ENCODE results near the gene PCED1A. TPM values are rescaled to one million over a fixed set of nuclear protein-coding genes. Genes with fewer than 3 reads are reported as not detected.

PCED1A gene
- total and polyA plus RNA-seq, 9 of the 15 experiments (the other 6 are each of a cell fraction or from before 2014, with no cell fraction given) = 1.5 to 11.5 (median 5.9) TPM

- TF ChIP-seq ZNF184 (CRISPR knock-in tag; IDR thresholded peaks at IDR 0.05) (no peak), TRIM24 (IDR thresholded peaks at IDR 0.05) (peak; percentile 68 to 85), TCF3 (CRISPR knock-in tag; IDR thresholded peaks at IDR 0.05) (peak; percentile 90), TEAD4 (IDR thresholded peaks at IDR 0.05; ENCODE audit: low read length) (peak; percentile 91), TEAD4 (CRISPR knock-in tag; IDR thresholded peaks at IDR 0.05; ENCODE audit: borderline replicate concordance) (no peak), CBFA2T3 (IDR thresholded peaks at IDR 0.05) (peak; percentile 91), CBFA2T2 (conservative IDR thresholded peaks at IDR 0.05) (peak; percentile 88), STAT5A (IDR thresholded peaks at IDR 0.05; ENCODE audit: borderline replicate concordance, low read length) (peak; percentile 74), KLF16 (IDR thresholded peaks at IDR 0.05) (0 out of 2 replicates have a peak, but pooled peaks have one; percentile 27), CEBPB (tag; IDR thresholded peaks at IDR 0.05) (peak; percentile 87), PRDM10 (IDR thresholded peaks at IDR 0.05; ENCODE audit: partially characterized antibody) (peak; percentile 47), TAL1 (IDR thresholded peaks at IDR 0.05) (peak; percentile 92), CEBPG (CRISPR knock-in tag; IDR thresholded peaks at IDR 0.05) (peak; percentile 59; the same call in 1 of the 2 replicates), CEBPG (tag; conservative IDR thresholded peaks at IDR 0.05 in 1 of 2, IDR thresholded peaks at IDR 0.05 in 1 of 2) (peak in 1 of 2 experiments; percentile 68; a peak in 3 of 4 replicates), SMAD4 (CRISPR knock-in tag; conservative IDR thresholded peaks at IDR 0.05) (peak; percentile 62)
Measured at GRCh38 chr20:2804041-2804828, 36.2 kb downstream of the PCED1A start (continued).
